Thoracic aorta (tissue), 2 donors: Measurements from ENCODE around the gene MLN. TPM values are rescaled to one million over a fixed set of nuclear protein-coding genes. Genes with fewer than 3 reads are reported as not detected.
A peak's percentile ranks its signal among the peaks of the same experiment; 100 is the strongest.

Source experiments
- ATAC-seq: fragments of 150-250 bp; one replicate; pipeline ENCODE4 v1.8.0; 2017; ENCODE audit warnings: low read depth; ENCODE audit not compliant: insufficient number of reproducible peaks, low FRiP score
- DNase-seq: peaks from one replicate; pipeline ENCODE4 v3.0.0-alpha.2; 2020; ENCODE audit warnings: low spot score
- H3K27ac ChIP-seq, 2 donors: fragments of 200-600 bp; sonication (generic); 1 replicate in 1 of 2; 2 replicates in 1 of 2; pipeline ENCODE4 v1.5.1; 2016; ENCODE audit warnings: mild to moderate bottlenecking in 2 of 2, moderate library complexity in 2 of 2
- H3K27me3 ChIP-seq: fragments of 200-600 bp; sonication (generic); replicated peaks from 2 replicates; pipeline ENCODE4 v1.6.0; 2016; ENCODE audit warnings: mild to moderate bottlenecking; ENCODE audit not compliant: insufficient read depth
- H3K36me3 ChIP-seq: fragments of 200-600 bp; sonication (generic); one replicate; pipeline ENCODE4 v1.5.1; 2016
- H3K4me1 ChIP-seq, 2 donors: fragments of 200-600 bp; sonication (generic); 1 replicate in 1 of 2; 2 replicates in 1 of 2; pipeline versions ENCODE4 v1.5.1 to v1.6.0; 2016; ENCODE audit warnings: low read depth in 2 of 2, mild to moderate bottlenecking in 1 of 2; ENCODE audit not compliant: control insufficient read depth in 1 of 2
- H3K4me3 ChIP-seq: fragments of 200-600 bp; sonication (generic); 2 replicates; pipeline ENCODE4 v1.5.1; 2016; ENCODE audit warnings: mild to moderate bottlenecking
- H3K9me3 ChIP-seq: fragments of 200-600 bp; sonication (generic); 2 replicates; pipeline ENCODE4 v1.5.1; 2016
- total RNA-seq, 2 donors: library from RNA; depleted of rRNA; stranded (reverse); fragments of >200 nt; gene quantifications; one replicate each; pipeline versions ENCODE4 v1.1.0 to v1.2.3, GENCODE V29; 2016
- TF ChIP-seq, protein P1 (sequence below): fragments of 200-600 bp; sonication (generic); IDR thresholded peaks from one replicate; pipeline ENCODE4 v1.5.1; 2019; ENCODE audit warnings: antibody characterized with exemption

Gene MLN
- total RNA-seq, 2 donors from 2014 or later: not detected

DNA sequence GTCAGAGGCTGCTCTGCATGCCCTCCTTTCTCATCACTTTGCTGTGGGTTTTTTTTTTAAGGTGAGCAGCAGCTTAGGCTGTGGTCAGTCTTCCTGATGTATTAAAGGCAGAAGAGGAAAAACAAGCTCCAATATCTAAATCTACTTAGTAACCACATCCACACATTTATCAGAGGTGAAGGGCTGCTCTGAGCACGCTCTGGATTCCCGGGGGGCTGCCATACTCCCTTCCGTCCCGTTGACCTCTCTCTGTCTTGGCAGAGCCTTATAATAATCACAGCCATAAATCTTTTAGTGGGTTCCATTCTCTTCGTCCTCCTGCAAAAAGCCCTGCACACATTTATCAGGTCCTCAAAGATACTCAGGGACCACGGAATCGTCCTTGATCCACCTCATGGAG is 12.2 kb downstream of the MLN start:
- Histone ChIP-seq H3K27ac (no peak overlapping the region), H3K4me1 (peaks cover 7 to 18% of the 10 kb centered on the region in 2 donors), H3K4me3 (no peak overlapping the region), H3K27me3 (no peaks in the 10 kb centered on the region), H3K36me3 (no peaks in the 10 kb centered on the region), H3K9me3 (no peaks in the 10 kb centered on the region)
- TF ChIP-seq, protein P1, sequence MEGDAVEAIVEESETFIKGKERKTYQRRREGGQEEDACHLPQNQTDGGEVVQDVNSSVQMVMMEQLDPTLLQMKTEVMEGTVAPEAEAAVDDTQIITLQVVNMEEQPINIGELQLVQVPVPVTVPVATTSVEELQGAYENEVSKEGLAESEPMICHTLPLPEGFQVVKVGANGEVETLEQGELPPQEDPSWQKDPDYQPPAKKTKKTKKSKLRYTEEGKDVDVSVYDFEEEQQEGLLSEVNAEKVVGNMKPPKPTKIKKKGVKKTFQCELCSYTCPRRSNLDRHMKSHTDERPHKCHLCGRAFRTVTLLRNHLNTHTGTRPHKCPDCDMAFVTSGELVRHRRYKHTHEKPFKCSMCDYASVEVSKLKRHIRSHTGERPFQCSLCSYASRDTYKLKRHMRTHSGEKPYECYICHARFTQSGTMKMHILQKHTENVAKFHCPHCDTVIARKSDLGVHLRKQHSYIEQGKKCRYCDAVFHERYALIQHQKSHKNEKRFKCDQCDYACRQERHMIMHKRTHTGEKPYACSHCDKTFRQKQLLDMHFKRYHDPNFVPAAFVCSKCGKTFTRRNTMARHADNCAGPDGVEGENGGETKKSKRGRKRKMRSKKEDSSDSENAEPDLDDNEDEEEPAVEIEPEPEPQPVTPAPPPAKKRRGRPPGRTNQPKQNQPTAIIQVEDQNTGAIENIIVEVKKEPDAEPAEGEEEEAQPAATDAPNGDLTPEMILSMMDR: no peak
- no peak for ATAC-seq
- no peak for DNase-seq

DNA sequence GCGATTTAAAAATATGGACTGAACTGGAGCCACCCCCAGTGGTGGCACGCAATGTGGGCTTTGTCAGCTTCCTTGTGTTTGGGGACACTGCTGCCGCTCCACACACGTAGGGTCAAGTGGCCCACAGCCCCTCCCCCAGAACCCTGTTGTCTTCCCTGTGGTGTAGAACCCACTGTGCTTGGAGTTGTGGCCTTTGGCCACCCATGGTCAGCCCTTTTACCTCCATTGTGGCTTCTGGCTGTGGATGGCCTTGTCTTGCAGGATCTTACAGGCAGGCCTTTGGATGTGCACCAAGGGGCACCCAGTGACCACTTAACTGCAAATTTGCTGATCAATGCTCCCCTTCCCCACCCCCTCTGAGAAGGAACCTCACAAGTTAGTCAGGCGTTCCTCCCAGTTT is 12.9 kb downstream of the MLN start:
- H3K4me3 ChIP-seq: no peak overlapping the region
- TF ChIP-seq, protein P1: no peak
- H3K9me3 ChIP-seq: no peaks in the 10 kb centered on the region
- H3K27me3 ChIP-seq: no peaks in the 10 kb centered on the region
- ATAC-seq (no peak), DNase-seq (no peak)
- peaks cover 9 to 25% of the 10 kb centered on the region in 2 donors for H3K4me1 ChIP-seq
- H3K36me3 ChIP-seq: no peaks in the 10 kb centered on the region
- no peak overlapping the region for H3K27ac ChIP-seq

DNA sequence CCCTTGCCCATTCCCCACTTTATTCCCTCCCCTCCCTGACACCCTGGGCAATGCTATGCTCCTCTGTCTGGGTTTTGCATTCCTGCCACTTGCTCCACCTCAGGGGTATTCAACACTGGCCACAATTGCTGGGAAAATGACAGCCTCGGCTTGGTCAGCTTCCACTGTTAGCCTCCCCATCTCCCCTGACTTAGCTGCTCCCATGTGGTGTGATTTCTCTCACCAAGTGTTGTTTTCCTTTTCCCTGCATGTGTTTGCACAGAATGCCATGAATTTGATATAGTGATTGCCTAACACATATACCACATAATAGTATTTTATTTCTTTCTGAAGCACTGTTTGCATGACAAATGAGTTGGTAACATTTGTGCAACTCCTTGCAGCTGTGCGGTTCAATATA is 13.4 kb downstream of the MLN start:
- ATAC-seq: no peak
- no peaks in the 10 kb centered on the region for H3K9me3 ChIP-seq
- TF ChIP-seq, protein P1: no peak

DNA sequence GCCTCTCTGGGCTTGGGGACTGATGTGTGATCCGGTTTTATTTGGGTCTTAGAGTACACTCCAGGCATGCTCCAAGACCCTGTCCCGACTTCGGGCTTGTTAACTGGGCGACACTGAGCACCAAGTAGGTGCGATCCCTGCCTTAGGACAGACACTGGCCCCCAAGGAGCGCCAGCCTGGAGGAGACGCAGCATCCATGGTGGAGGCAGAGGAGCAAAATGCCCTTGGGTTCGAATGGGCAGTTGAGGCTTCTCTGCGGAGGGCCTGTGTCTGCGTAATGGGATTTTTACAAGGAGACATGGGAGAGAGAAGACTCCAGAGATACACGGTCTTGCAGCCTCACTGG is 14.3 kb downstream of the MLN start:
- ATAC-seq (no peak), DNase-seq (no peak)
- TF ChIP-seq, protein P1: no peak
- no peaks in the 10 kb centered on the region for H3K9me3 ChIP-seq
- H3K36me3 ChIP-seq: peaks cover 2% of the 10 kb centered on the region
- H3K4me1 ChIP-seq: peaks cover 17 to 35% of the 10 kb centered on the region in 2 donors
- H3K27me3 ChIP-seq: no peaks in the 10 kb centered on the region
- H3K27ac ChIP-seq: no peak overlapping the region
- H3K4me3 ChIP-seq: peak overlapping the region; percentile 88

More for the DNA sequence above, 13.4 kb downstream of the MLN start:
- no peak overlapping the region for H3K27ac ChIP-seq
- H3K27me3 ChIP-seq: no peaks in the 10 kb centered on the region
- peaks cover 14 to 30% of the 10 kb centered on the region in 2 donors for H3K4me1 ChIP-seq
- H3K36me3 ChIP-seq: no peaks in the 10 kb centered on the region
- DNase-seq: no peak
- H3K4me3 ChIP-seq: no peak overlapping the region

DNA sequence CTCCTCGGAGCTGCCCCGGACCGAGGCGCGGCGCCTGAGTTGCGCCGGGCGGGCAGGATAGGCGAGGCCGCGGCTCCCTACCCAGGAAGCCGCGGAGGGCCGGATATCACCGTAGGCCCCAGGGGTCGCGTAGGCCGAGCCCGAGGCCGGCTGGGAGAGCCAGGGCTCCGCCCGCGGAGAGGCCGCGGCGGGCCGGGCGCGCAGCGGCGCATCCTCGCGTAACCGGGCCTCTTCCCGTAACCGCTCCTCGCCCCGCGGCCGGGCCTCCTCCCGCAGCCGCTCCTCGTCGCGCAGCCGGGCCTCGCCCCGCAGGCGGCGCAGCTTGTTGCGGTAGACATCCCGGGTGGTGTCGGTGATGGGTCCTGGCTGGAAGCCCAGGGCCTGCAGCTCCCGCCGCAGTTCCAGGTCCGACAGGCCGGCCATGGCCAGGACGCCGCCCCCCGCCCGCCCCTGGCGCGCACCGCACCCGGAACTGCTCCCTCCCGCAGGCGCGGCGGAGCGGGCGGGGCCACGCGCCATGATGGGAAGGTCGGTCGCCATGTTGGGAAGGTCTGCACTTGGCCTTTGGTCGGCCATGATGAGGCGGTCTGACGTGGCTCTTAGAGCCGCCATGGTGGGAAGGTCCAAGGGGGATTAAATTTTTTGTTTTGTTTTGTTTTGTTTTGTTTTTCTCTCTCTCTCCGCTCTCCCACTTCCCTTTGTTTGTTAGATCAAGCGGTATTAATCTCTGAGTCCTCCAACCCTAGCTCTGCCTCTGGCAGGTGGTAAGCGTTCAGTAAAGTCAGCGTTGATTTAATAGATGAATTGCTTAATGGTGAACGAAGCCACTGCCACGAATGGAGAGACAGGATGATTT is 14.9 kb downstream of the MLN start, which contains the start of gene LEMD2:
LEMD2 (minus strand) TSS at position 437 of the 856 bp plus-strand sequence; CDS start at position 423, 14 bp downstream.
- Histone ChIP-seq H3K4me3 (peak within 1 kb of the TSS; percentile 88), H3K4me1 (peaks cover 17 to 35% of the 10 kb centered on the region in 2 donors), H3K27me3 (no peaks in the 10 kb centered on the region), H3K36me3 (peaks cover 6% of the 10 kb centered on the region), H3K9me3 (no peaks in the 10 kb centered on the region), H3K27ac (peak within 1 kb of the TSS; percentile 95 to 97)
- TF ChIP-seq, protein P1: no peak
- peak; percentile 76 for DNase-seq
- ATAC-seq: peak; percentile 84
